ENCODE data around the gene ERBB4.

- TF ChIP-seq CTCF (IDR thresholded peaks at IDR 0.05), result no peak
- TF ChIP-seq POLR2AphosphoS5 (IDR thresholded peaks at IDR 0.05), result no peak
- no peak for TF ChIP-seq POLR2A (IDR thresholded peaks at IDR 0.05)
- TF ChIP-seq EP300 (IDR thresholded peaks at IDR 0.05; ENCODE audit: low read depth), result no peak
These were observed 813.7 kb downstream of the ERBB4 start for GRCh38 chr2:211724933-211725332.

Data from transverse colon (tissue), 4 donors.